GM23338 (cell line): Measurements from ENCODE around the gene FOXD1. TPM values are rescaled to one million over a fixed set of nuclear protein-coding genes. Genes with fewer than 3 reads are reported as not detected.

Experiments used
- ATAC-seq: fragments of 200-7000 bp; cut with Tn5 transposase; 3 replicates; pipeline ENCODE4 v1.9.1; 2020
- DNase-seq: peaks from one replicate; pipeline ENCODE4 v3.0.0-alpha.2; 2015; ENCODE audit warnings: low spot score
- H2AFZ ChIP-seq: fragments of 200-600 bp; sonication (generic); 2 replicates; pipeline ENCODE4 v1.8.0; 2016; ENCODE audit warnings: antibody characterized with exemption, mild to moderate bottlenecking, moderate library complexity
- H3F3A ChIP-seq: fragments of 200-600 bp; sonication (generic); replicated peaks from 2 replicates; pipeline ENCODE4 v1.8.0; 2017; ENCODE audit warnings: antibody characterized with exemption, mixed run types, low read depth
- H3K27ac ChIP-seq: fragments of 200-600 bp; sonication (generic); 2 replicates; pipeline ENCODE4 v1.6.1; 2016; ENCODE audit warnings: low read depth
- H3K27me3 ChIP-seq: fragments of 200-600 bp; sonication (generic); 2 replicates; pipeline ENCODE4 v1.8.0; 2016; ENCODE audit warnings: mild to moderate bottlenecking, mixed run types, moderate library complexity; ENCODE audit not compliant: insufficient read depth
- H3K36me3 ChIP-seq: fragments of 200-600 bp; sonication (generic); 2 replicates; pipeline ENCODE4 v1.8.0; 2016; ENCODE audit warnings: mild to moderate bottlenecking; ENCODE audit not compliant: insufficient read depth
- H3K4me1 ChIP-seq: fragments of 200-600 bp; sonication (generic); 2 replicates; pipeline ENCODE4 v1.8.0; 2016; ENCODE audit warnings: mild to moderate bottlenecking, moderate library complexity; ENCODE audit not compliant: insufficient read depth
- H3K4me2 ChIP-seq: fragments of 200-600 bp; sonication (generic); 2 replicates; pipeline ENCODE4 v1.7.1; 2017; ENCODE audit warnings: mixed run types
- H3K4me3 ChIP-seq: fragments of 200-600 bp; sonication (generic); 2 replicates; pipeline ENCODE4 v1.6.1; 2016; ENCODE audit warnings: mixed run types
- H3K79me2 ChIP-seq: fragments of 200-600 bp; sonication (generic); replicated peaks from 2 replicates; pipeline ENCODE4 v1.8.0; 2017; ENCODE audit warnings: mild to moderate bottlenecking; ENCODE audit not compliant: insufficient read depth
- H3K9me2 ChIP-seq: fragments of 200-600 bp; sonication (generic); 2 replicates; pipeline ENCODE4 v1.8.0; 2017; ENCODE audit not compliant: insufficient read depth
- H4K20me1 ChIP-seq: fragments of 200-600 bp; sonication (generic); replicated peaks from 2 replicates; pipeline ENCODE4 v1.8.0; 2017; ENCODE audit warnings: mild to moderate bottlenecking; ENCODE audit not compliant: insufficient read depth
- H3K27ac Mint-ChIP-seq: 2 replicates; pipeline ENCODE4 v1.8.0; 2020; ENCODE audit warnings: inconsistent platforms, mild to moderate bottlenecking, moderate library complexity, mixed read lengths
- H3K27me3 Mint-ChIP-seq: 3 replicates; pipeline ENCODE4 v1.8.0; 2022; ENCODE audit warnings: low read depth, mild to moderate bottlenecking, moderate library complexity, mixed read lengths, inconsistent platforms; ENCODE audit not compliant: insufficient read depth, poor library complexity
- H3K36me3 Mint-ChIP-seq: 3 replicates; pipeline ENCODE4 v1.8.0; 2021; ENCODE audit warnings: low read depth, mild to moderate bottlenecking, inconsistent platforms, moderate library complexity, mixed read lengths
- H3K4me1 Mint-ChIP-seq: 3 replicates; pipeline ENCODE4 v1.8.0; 2020; ENCODE audit warnings: mild to moderate bottlenecking, inconsistent platforms, mixed read lengths
- H3K4me3 Mint-ChIP-seq: 3 replicates; pipeline ENCODE4 v1.8.0; 2021; ENCODE audit warnings: moderate library complexity, mild to moderate bottlenecking, inconsistent platforms, mixed read lengths
- H3K9me3 Mint-ChIP-seq: 3 replicates; pipeline ENCODE4 v1.8.0; 2020; ENCODE audit warnings: moderate library complexity, mild to moderate bottlenecking, inconsistent platforms, mixed read lengths
- CREB1 ChIP-seq: fragments of 250-450 bp; sonication (Bioruptor Pico); IDR thresholded peaks from 2 replicates; pipeline ENCODE4 v1.5.0; 2020; ENCODE audit warnings: low read depth, mild to moderate bottlenecking, moderate library complexity
- CTCF ChIP-seq, 2 experiments: fragments of 200-600 bp in 1 of 2; sonication (generic) in 1 of 2; conservative IDR thresholded peaks; 2 replicates each; pipeline versions ENCODE4 v1.5.1 to v1.6.1; 2016 to 2017; ENCODE audit warnings: antibody characterized with exemption in 2 of 2, low read depth in 2 of 2, mild to moderate bottlenecking in 2 of 2, moderate library complexity in 1 of 2
- ETS1 ChIP-seq: IDR thresholded peaks from 2 replicates; pipeline ENCODE4 v1.6.1; 2016; ENCODE audit warnings: antibody characterized with exemption
- EZH2 ChIP-seq: fragments of 200-600 bp; sonication (generic); IDR thresholded peaks from one replicate; pipeline ENCODE4 v1.8.0; 2017; ENCODE audit warnings: antibody characterized with exemption, mild to moderate bottlenecking, low read depth; ENCODE audit not compliant: unreplicated experiment
- EZH2phosphoT487 ChIP-seq: fragments of 200-600 bp; sonication (generic); IDR thresholded peaks from one replicate; pipeline ENCODE4 v1.8.1; 2018; ENCODE audit warnings: antibody characterized with exemption; ENCODE audit not compliant: unreplicated experiment
- JUNB ChIP-seq: IDR thresholded peaks from one replicate; pipeline ENCODE4 v1.6.1; 2016; ENCODE audit warnings: antibody characterized with exemption; ENCODE audit not compliant: unreplicated experiment
- NANOG ChIP-seq: IDR thresholded peaks from 2 replicates; pipeline ENCODE4 v1.6.1; 2016; ENCODE audit warnings: antibody characterized with exemption, borderline replicate concordance
- POLR2AphosphoS5 ChIP-seq: IDR thresholded peaks from 2 replicates; pipeline ENCODE4 v1.6.1; 2016; ENCODE audit warnings: antibody characterized with exemption, low read depth
- STAT1 ChIP-seq: IDR thresholded peaks from one replicate; pipeline ENCODE4 v1.6.1; 2016; ENCODE audit warnings: antibody characterized with exemption; ENCODE audit not compliant: unreplicated experiment
- ZNF114 ChIP-seq: fragments of 250-450 bp; sonication (Bioruptor Pico); IDR thresholded peaks from 2 replicates; pipeline ENCODE4 v1.5.0; 2020; ENCODE audit warnings: mild to moderate bottlenecking, moderate library complexity
- ZNF331 ChIP-seq: fragments of 250-450 bp; sonication (Bioruptor Pico); IDR thresholded peaks from 2 replicates; pipeline ENCODE4 v1.5.0; 2020; ENCODE audit warnings: low read depth, mild to moderate bottlenecking, moderate library complexity
- polyA plus RNA-seq: library from polyadenylated mRNA; unstranded; fragments of >200 nt; fragmentation: Nextera tagmentation; extraction: Ambion mirVana; gene quantifications from 2 replicates; pipeline ENCODE4 v1.2.1, GENCODE V29; 2016
- total RNA-seq: library from RNA; depleted of rRNA; stranded (reverse); fragments of >200 nt; shearing (Covaris generic); gene quantifications from 2 replicates; pipeline ENCODE4 v1.2.3, GENCODE V29; 2014
- TF ChIP-seq, protein P1 (sequence below): IDR thresholded peaks from one replicate; pipeline ENCODE4 v1.6.1; 2018; ENCODE audit warnings: antibody characterized with exemption; ENCODE audit not compliant: unreplicated experiment
- TF ChIP-seq, protein P2 (sequence below): fragments of 250-450 bp; sonication (Bioruptor Pico); IDR thresholded peaks from 2 replicates; pipeline ENCODE4 v1.5.0; 2020; ENCODE audit warnings: mild to moderate bottlenecking, moderate library complexity

The FOXD1 gene
- total and polyA plus RNA-seq, 2 experiments from 2014 or later = 0.42 TPM; not detected in 1

DNA sequence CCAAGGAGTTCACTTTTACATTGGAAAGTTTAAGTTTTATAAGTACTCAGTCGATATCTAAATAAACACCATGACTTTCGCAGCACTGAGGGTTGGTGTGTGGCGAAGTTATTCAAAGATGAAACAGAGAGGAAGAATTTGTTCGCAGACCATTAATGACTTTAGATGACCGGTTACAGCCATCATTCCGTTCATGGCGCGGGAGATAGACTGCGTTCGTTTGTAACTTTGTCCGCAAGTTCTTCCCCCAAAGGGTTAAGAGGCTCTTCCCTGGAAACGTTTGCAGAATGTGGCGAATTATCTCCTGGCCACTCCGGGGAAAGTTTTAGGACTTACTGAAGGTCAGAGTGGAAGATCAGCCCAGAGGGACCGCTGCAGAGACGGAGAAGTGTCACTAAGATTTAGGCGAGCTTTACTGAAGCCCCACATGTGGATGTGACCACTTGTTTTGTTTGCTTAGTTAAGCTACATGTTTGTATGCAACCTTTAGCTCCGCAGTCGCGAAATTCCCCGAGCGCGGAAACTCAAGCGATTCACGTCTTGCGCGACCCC, 2.2 kb upstream of the FOXD1 start:
- peak overlapping the region; percentile 68 for H3K4me3 Mint-ChIP-seq
- H2AFZ ChIP-seq = no peak overlapping the region
- no peak for ATAC-seq

More for the DNA sequence above, 2.2 kb upstream of the FOXD1 start:
- Histone ChIP-seq H3K4me3 (peak overlapping the region; percentile 51), H3F3A (peaks cover 10% of the 10 kb centered on the region; the same call in 1 of the 2 replicates), H3K4me2 (peak overlapping the region; percentile 78), H3K79me2 (no peaks in the 10 kb centered on the region), H3K27me3 (peaks cover 77% of the 10 kb centered on the region), H4K20me1 (peaks cover 7% of the 10 kb centered on the region; the same call in 1 of the 2 replicates), H3K27ac (no peak overlapping the region), H3K4me1 (peaks cover 33% of the 10 kb centered on the region), H3K9me2 (no peaks in the 10 kb centered on the region), H3K36me3 (no peaks in the 10 kb centered on the region)
- 0 out of 2 replicates have a peak, but pooled peaks have one; percentile 21 for TF ChIP-seq NANOG
- no peak for TF ChIP-seq CTCF (conservative IDR thresholded peaks at IDR 0.05; ENCODE audit: low read depth in 2 of 2)
- TF ChIP-seq POLR2AphosphoS5 = no peak
- TF ChIP-seq ZNF114 (CRISPR knock-in tag) = no peak
- TF ChIP-seq, protein P1, sequence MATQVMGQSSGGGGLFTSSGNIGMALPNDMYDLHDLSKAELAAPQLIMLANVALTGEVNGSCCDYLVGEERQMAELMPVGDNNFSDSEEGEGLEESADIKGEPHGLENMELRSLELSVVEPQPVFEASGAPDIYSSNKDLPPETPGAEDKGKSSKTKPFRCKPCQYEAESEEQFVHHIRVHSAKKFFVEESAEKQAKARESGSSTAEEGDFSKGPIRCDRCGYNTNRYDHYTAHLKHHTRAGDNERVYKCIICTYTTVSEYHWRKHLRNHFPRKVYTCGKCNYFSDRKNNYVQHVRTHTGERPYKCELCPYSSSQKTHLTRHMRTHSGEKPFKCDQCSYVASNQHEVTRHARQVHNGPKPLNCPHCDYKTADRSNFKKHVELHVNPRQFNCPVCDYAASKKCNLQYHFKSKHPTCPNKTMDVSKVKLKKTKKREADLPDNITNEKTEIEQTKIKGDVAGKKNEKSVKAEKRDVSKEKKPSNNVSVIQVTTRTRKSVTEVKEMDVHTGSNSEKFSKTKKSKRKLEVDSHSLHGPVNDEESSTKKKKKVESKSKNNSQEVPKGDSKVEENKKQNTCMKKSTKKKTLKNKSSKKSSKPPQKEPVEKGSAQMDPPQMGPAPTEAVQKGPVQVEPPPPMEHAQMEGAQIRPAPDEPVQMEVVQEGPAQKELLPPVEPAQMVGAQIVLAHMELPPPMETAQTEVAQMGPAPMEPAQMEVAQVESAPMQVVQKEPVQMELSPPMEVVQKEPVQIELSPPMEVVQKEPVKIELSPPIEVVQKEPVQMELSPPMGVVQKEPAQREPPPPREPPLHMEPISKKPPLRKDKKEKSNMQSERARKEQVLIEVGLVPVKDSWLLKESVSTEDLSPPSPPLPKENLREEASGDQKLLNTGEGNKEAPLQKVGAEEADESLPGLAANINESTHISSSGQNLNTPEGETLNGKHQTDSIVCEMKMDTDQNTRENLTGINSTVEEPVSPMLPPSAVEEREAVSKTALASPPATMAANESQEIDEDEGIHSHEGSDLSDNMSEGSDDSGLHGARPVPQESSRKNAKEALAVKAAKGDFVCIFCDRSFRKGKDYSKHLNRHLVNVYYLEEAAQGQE = no peak
- no peak for TF ChIP-seq CREB1 (CRISPR knock-in tag)
- TF ChIP-seq EZH2phosphoT487 = peak; percentile 29
- TF ChIP-seq EZH2 = peak; percentile 98
- TF ChIP-seq ZNF331 = no peak
- no peak for TF ChIP-seq ETS1
- no peak for TF ChIP-seq STAT1
- no peak for TF ChIP-seq JUNB
- TF ChIP-seq, protein P2, sequence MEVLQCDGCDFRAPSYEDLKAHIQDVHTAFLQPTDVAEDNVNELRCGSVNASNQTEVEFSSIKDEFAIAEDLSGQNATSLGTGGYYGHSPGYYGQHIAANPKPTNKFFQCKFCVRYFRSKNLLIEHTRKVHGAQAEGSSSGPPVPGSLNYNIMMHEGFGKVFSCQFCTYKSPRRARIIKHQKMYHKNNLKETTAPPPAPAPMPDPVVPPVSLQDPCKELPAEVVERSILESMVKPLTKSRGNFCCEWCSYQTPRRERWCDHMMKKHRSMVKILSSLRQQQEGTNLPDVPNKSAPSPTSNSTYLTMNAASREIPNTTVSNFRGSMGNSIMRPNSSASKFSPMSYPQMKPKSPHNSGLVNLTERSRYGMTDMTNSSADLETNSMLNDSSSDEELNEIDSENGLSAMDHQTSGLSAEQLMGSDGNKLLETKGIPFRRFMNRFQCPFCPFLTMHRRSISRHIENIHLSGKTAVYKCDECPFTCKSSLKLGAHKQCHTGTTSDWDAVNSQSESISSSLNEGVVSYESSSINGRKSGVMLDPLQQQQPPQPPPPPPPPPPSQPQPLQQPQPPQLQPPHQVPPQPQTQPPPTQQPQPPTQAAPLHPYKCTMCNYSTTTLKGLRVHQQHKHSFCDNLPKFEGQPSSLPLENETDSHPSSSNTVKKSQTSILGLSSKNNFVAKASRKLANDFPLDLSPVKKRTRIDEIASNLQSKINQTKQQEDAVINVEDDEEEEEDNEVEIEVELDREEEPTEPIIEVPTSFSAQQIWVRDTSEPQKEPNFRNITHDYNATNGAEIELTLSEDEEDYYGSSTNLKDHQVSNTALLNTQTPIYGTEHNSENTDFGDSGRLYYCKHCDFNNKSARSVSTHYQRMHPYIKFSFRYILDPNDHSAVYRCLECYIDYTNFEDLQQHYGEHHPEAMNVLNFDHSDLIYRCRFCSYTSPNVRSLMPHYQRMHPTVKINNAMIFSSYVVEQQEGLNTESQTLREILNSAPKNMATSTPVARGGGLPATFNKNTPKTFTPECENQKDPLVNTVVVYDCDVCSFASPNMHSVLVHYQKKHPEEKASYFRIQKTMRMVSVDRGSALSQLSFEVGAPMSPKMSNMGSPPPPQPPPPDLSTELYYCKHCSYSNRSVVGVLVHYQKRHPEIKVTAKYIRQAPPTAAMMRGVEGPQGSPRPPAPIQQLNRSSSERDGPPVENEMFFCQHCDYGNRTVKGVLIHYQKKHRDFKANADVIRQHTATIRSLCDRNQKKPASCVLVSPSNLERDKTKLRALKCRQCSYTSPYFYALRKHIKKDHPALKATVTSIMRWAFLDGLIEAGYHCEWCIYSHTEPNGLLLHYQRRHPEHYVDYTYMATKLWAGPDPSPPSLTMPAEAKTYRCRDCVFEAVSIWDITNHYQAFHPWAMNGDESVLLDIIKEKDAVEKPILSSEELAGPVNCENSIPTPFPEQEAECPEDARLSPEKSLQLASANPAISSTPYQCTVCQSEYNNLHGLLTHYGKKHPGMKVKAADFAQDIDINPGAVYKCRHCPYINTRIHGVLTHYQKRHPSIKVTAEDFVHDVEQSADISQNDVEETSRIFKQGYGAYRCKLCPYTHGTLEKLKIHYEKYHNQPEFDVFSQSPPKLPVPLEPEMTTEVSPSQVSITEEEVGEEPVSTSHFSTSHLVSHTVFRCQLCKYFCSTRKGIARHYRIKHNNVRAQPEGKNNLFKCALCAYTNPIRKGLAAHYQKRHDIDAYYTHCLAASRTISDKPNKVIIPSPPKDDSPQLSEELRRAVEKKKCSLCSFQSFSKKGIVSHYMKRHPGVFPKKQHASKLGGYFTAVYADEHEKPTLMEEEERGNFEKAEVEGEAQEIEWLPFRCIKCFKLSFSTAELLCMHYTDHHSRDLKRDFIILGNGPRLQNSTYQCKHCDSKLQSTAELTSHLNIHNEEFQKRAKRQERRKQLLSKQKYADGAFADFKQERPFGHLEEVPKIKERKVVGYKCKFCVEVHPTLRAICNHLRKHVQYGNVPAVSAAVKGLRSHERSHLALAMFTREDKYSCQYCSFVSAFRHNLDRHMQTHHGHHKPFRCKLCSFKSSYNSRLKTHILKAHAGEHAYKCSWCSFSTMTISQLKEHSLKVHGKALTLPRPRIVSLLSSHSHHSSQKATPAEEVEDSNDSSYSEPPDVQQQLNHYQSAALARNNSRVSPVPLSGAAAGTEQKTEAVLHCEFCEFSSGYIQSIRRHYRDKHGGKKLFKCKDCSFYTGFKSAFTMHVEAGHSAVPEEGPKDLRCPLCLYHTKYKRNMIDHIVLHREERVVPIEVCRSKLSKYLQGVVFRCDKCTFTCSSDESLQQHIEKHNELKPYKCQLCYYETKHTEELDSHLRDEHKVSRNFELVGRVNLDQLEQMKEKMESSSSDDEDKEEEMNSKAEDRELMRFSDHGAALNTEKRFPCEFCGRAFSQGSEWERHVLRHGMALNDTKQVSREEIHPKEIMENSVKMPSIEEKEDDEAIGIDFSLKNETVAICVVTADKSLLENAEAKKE (CRISPR knock-in tag) = no peak
- peak; percentile 54 for DNase-seq
- Mint-ChIP-seq H3K27me3 (peaks cover 67% of the 10 kb centered on the region), H3K9me3 (no peaks in the 10 kb centered on the region; the same call in 2 of the 3 replicates), H3K36me3 (no peaks in the 10 kb centered on the region; the same call in 2 of the 3 replicates), H3K27ac (no peak overlapping the region), H3K4me1 (peaks cover 28% of the 10 kb centered on the region)
